ENCODE data around the gene PLSCR2.

Gene PLSCR2

DNA sequence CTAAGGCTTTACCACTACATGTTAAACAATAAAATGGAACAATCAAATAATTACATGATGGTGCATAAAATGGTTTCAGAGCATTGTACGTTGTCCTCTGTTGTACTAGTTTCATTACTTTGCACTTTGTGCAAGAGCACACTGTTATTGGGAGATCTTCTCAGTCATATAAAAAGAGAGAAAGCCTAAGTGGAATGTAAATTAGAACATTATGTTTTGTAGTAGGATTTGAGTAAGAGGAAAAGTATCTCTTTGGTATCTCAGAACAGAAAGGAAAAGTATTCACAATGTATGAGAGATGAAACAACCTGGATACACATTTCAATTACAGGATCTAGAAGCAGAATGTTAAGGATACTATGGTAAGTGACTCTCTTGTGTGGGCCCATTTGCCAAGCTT lies 26.9 kb upstream of the PLSCR2 start:
- TF ChIP-seq, protein P1, sequence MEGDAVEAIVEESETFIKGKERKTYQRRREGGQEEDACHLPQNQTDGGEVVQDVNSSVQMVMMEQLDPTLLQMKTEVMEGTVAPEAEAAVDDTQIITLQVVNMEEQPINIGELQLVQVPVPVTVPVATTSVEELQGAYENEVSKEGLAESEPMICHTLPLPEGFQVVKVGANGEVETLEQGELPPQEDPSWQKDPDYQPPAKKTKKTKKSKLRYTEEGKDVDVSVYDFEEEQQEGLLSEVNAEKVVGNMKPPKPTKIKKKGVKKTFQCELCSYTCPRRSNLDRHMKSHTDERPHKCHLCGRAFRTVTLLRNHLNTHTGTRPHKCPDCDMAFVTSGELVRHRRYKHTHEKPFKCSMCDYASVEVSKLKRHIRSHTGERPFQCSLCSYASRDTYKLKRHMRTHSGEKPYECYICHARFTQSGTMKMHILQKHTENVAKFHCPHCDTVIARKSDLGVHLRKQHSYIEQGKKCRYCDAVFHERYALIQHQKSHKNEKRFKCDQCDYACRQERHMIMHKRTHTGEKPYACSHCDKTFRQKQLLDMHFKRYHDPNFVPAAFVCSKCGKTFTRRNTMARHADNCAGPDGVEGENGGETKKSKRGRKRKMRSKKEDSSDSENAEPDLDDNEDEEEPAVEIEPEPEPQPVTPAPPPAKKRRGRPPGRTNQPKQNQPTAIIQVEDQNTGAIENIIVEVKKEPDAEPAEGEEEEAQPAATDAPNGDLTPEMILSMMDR (IDR thresholded peaks at IDR 0.05): no peak

GRCh38 chr3:146493761-146494160 lies 24.4 kb upstream of the PLSCR2 start:
- TF ChIP-seq, protein P1 (IDR thresholded peaks at IDR 0.05): no peak

GRCh38 chr3:146493221-146493620 lies 23.9 kb upstream of the PLSCR2 start:
- TF ChIP-seq, protein P1 (IDR thresholded peaks at IDR 0.05): no peak

DNA sequence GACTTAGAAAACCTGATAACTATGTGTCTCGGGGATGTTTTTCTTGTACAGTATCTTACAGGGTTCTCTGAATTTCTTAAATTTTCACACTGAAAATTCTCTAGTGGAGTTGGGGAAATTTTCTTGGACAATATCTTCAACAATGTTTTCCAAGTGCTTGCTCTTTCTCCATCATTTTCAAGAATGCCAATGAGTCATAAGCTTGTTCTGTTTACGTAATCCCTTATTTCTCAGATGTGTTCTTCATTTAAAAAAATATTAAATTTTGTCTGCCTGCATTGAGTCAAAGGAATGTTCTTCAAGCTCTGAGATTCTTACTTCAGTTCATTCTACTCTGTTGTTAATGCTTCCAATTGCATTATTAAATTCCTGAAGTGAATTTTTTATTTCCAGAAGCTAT lies 21.9 kb upstream of the PLSCR2 start:
- TF ChIP-seq, protein P1 (IDR thresholded peaks at IDR 0.05): no peak

DNA sequence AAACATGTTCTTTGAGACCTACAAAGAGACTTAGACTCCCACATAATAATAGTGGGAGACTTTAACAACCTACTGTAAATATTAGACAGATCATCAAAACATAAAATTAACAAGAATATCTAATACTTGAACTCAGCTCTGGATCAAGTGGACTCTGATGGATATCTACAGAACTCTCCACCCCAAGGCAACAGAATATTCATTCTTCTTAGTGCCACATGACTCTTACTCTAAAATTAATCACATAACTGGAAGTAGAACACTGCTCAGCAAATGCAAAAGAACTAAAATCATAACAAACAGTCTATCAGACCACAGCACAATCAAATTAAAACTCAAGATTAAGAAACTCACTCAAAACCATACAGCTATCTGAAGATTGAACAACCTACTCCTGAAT lies 15.9 kb upstream of the PLSCR2 start:
- TF ChIP-seq, protein P1 (IDR thresholded peaks at IDR 0.05): no peak

DNA sequence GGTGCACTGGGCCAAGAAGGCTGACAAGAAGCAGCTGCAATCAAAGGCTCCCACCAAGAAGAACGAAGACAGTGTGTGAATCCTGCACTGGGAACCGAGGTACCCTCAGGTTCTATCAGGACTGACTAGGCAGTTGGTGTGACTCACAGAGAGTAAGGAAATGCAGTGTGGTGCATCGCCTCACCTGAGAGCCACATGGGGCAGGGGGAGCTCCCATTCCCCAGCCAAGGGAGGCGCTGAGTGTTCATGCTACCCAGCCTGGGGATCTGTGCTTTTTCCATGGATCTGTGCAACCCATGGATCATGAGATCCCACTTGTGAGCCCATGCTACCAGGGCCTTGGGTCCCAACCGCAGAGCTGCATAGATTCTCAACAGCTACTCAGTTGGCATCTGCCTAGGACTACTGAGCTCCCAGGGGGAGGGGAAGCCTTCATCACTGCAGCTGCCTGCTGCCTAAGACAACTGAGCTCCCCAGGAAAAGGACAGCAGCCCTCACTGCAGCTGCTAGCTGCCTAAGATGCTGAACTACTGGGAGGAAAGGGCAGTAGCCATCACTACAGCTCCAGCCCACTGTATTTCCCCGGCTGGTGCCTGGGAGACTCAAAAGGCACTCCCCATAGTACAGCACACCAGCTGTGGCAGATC lies 6.9 kb upstream of the PLSCR2 start:
- TF ChIP-seq, protein P1 (IDR thresholded peaks at IDR 0.05): no peak

DNA sequence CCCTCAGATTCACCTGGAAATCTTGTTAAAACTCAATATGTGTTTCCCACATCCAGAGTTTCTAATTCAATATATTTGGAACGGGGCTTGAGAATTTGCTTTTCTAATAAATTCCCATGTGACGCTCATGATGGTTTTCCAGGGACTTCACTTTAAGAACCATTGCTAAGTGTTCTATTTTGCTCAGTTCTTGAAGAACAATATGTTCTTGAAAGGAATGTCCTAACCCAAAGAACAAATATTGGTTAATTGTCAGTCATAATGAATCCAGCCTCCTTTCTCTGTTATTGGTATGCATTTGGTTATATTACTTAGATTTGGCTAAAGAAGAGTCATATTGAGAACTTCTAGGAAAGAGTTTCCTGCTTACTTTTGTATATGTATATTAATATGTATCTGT lies 4.4 kb upstream of the PLSCR2 start:
- TF ChIP-seq, protein P1 (IDR thresholded peaks at IDR 0.05): no peak

- TF ChIP-seq, protein P1 (IDR thresholded peaks at IDR 0.05): no peak
Measured at GRCh38 chr3:146472611-146473010, 3.2 kb upstream of the PLSCR2 start.
